Lung microvascular endothelial cell (primary cell): ENCODE results near the gene MARCHF9. TPM values are rescaled to one million over a fixed set of nuclear protein-coding genes. Genes with fewer than 3 reads are reported as not detected.

ENCODE experiments used
- DNase-seq, 2 donors: peaks; one replicate each; pipeline versions ENCODE4 v3.0.0 to v3.0.0-alpha.2; 2010; ENCODE audit warnings: low read depth in 2 of 2
- total RNA-seq: library from RNA; depleted of rRNA; stranded (reverse); fragments of >200 nt; gene quantifications from 2 replicates; pipeline ENCODE4 v1.2.1, GENCODE V29; 2014

The MARCHF9 gene
- total RNA-seq, 1 donor from 2014 or later = 5.6 TPM

DNA sequence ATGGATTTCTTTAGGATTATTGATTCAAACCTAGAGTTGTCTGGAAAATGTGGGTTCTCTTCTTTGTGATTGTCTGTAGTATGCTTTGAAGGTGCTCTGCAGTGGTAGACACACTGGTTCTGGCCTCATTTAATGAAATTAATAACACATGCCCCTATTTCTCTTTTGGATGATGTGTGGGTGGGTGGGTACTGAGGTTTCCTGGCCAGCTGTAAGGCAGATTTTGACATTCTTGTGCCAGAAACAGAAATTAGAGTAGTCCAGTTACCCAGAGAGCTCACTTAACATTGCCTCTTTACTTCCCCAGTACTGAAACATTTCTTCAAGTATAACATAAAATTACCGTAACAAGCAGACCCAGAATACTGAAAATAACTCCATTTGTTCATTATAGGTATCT, 42.1 kb downstream of the MARCHF9 start:
- no peak for DNase-seq

DNA sequence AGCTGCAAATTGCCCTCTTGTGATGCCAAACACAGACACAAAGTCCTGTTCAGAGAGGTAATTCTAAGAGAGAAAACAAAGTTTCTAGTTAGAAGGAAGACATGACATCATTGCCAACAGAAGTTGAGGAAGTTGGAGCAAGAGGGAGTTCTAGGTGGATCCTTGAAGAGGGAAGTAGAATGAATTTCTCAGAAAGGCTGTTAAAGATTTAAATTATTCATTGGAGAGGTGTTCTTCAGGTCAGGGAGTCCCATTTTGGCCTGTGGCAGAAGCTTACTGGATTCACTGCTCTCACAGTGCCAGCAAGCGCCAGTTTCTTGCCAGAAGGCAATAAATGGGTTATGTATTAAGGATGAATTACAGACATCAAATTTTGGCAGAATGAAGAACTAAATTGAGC, 43.0 kb downstream of the MARCHF9 start:
- DNase-seq = no peak

DNA sequence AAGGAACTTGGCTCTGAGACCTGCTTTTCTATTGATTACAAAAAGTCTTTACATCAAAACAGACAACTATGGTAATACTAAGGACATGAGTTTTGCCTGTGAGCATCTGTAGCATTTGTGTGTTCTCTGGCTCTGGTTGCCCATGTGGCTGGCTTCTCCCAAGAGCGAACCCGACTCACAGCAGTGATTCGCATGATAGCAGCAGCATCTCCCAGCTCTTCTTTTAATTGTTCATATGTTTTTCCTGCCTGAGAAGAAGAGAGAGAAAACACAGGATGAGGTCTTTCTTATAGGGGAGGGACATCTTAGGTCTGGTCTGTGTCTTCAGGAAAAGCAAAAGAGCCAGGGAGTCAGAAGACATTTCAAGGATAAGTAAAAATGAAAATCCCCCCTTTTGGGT, 46.1 kb downstream of the MARCHF9 start:
- no peak for DNase-seq

DNA sequence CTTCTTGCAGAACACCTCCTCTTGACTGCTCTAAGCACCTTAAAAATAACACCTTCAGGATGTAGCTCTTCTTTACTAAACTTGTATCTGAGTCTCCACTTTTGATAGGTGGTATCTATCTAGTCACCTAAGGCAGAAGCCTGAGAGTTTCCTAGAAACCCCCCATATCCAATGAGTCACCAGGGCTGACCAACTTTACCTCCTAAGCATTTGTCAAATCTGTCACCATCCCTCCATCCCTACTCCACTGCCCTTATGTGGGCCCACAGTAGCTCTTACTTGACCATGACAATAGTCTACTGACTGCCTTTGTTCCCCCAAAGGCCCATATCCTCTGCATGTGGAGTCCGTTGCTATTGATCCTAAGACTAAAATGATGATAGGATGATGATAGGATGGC, 47.7 kb downstream of the MARCHF9 start:
- no peak for DNase-seq

DNA sequence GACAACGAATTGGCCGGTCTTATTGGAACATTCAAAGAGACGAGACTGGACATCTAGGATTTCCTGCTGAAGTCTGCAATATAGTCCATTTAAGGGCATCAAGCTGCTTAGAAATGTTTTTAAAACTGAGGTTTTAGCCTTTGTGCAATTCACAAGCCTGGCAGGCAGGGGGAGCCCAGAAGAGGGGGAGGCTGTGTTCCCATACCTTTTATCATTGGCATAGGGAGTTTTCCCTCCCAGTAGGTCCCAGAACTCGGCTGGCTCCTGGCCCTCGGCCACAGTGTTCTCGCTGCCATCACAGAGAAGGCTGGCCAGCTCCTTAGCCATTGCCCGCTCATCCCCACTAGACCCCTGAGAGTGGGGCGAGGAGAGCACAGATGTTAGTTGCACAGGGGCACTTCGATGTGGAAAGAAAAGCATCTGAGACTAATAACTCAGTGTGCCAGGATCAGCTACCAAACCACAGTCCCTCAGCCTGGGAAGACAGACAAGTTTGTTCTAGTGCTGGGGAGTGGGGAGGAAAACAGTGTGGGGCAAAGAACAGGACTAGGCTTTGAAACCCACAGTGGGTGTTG, 48.5 kb downstream of the MARCHF9 start:
- DNase-seq = peak; percentile 67

DNA sequence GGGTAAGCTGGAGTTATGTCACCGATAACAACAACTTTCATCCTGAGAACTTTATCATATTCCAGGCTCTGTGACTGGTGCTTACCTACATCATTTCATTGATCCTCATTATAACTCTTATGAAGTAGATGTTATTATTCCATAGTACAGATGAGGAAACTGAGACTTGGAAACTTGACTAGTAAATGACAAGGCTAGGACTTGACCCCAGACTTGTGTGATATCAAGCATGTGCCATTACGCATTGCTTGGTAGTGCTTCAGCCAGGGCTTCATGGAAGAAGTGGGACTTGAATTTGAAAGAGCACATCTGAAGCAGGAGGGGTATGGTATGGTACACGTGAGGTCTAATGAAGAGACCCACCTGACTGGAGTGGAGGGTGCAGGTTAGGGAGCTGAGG, 51.8 kb downstream of the MARCHF9 start:
- DNase-seq = no peak

DNA sequence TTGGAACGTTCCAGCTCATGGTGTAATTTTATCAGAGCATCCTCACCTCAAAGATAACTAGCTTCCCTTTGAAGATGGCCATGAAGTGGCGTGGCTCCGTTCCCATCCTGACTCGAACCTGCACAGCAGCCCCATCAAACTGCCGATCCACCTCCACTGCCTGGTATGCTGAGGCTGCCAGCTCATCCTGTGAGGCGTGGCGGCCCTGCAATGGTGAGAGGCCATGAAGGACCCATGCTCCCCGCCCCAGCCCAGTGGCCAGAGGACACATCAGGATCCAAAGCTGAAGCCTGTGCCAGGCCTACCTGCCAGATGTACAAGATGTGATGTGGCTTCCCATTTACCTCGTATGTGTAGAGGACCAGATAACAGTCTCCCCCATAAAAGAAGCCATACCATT, 52.4 kb downstream of the MARCHF9 start:
- no peak for DNase-seq

DNA sequence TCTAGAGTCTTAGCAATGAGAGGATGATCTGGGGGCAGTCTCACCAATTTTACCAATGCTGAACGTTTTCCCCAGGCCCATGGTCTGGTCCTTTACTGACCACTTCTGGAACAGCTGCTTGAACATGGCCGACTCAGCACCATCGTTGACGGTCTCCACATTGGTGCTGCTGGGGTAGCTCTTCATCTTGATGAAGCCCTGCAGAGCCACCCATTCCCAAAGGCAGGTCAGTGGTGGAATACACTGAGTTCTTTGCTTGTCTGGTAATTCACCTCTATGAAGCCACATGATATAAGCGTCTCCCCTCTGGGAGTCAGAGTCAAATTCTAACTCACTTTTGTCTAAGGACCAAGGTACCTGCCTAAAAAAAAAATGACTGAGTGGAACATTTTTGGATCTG, 53.4 kb downstream of the MARCHF9 start:
- no peak for DNase-seq

DNA sequence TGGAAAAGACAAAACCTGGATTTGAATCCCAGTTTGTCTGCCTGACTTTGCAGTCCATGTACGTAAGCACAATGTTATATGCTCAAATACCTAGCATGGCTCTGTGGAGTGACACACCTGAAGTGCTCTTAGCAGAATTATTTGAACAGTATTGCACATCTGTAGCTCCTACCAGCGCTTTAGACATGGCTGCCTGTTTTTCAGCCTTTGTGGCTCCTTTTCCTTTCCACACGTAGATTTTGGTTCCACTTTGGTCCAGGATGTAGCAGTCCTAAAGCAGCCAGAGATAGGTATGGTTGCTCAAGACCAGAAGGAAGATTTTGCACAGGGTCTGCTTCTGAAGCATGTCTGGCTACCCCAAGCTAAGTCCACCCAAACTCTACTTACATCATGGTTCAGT, 54.5 kb downstream of the MARCHF9 start:
- DNase-seq = no peak

Other genes starting within 250 kb of the MARCHF9 start
- 4.6 and 12.5 TPM in 2 replicates for gene DDIT3, start 234.6 kb upstream of the MARCHF9 start, total RNA-seq
- gene MBD6, start 232.3 kb upstream of the MARCHF9 start, total RNA-seq = 2.8 and 6.9 TPM in 2 replicates
- gene DCTN2, start 207.9 kb upstream of the MARCHF9 start, total RNA-seq = 83.1 and 84.8 TPM in 2 replicates
- under 0.01 TPM in 2 replicates for gene KIF5A, start 205.1 kb upstream of the MARCHF9 start, total RNA-seq
- 8.9 and 11.5 TPM in 2 replicates for gene PIP4K2C, start 163.9 kb upstream of the MARCHF9 start, total RNA-seq
- 2.0 and 4.2 TPM in 2 replicates for gene DTX3, start 150.3 kb upstream of the MARCHF9 start, total RNA-seq
- 1.4 and 2.0 TPM in 2 replicates for gene ARHGEF25, start 143.7 kb upstream of the MARCHF9 start, total RNA-seq
- under 0.01 TPM in 1 of 2 replicates, not detected in the other for gene B4GALNT1, start 121.9 kb upstream of the MARCHF9 start, total RNA-seq
- gene OS9, start 61.0 kb upstream of the MARCHF9 start, total RNA-seq = 156 and 234 TPM in 2 replicates
- 0.20 and 0.22 TPM in 2 replicates for gene AGAP2, start 16.4 kb upstream of the MARCHF9 start, total RNA-seq
- 41.2 and 62.5 TPM in 2 replicates for gene TSPAN31, start 10.1 kb upstream of the MARCHF9 start, total RNA-seq
- 110 and 133 TPM in 2 replicates for gene CDK4, start 2.8 kb upstream of the MARCHF9 start, total RNA-seq
- under 0.01 TPM in 2 replicates for gene CYP27B1, start 12.0 kb downstream of the MARCHF9 start, total RNA-seq
- 3.1 and 3.8 TPM in 2 replicates for gene METTL1, start 17.0 kb downstream of the MARCHF9 start, total RNA-seq
- gene EEF1AKMT3, start 17.5 kb downstream of the MARCHF9 start, total RNA-seq = 3.5 and 5.0 TPM in 2 replicates
- gene TSFM, start 27.7 kb downstream of the MARCHF9 start, total RNA-seq = 15.5 and 18.5 TPM in 2 replicates
- 0.65 and 2.2 TPM in 2 replicates for gene AVIL, start 63.6 kb downstream of the MARCHF9 start, total RNA-seq
- 47.9 and 62.3 TPM in 2 replicates for gene CTDSP2, start 91.6 kb downstream of the MARCHF9 start, total RNA-seq
- gene ATP23, start 186.5 kb downstream of the MARCHF9 start, total RNA-seq = 7.4 and 13.1 TPM in 2 replicates